SKM-1 (cell line): ENCODE results near the gene MAP4K2.

Experiments
- DNase-seq: peaks from one replicate; lab custom pipeline; 2025; ENCODE audit not compliant: unreplicated experiment; lab: John Stamatoyannopoulos, UW

Gene MAP4K2

DNA sequence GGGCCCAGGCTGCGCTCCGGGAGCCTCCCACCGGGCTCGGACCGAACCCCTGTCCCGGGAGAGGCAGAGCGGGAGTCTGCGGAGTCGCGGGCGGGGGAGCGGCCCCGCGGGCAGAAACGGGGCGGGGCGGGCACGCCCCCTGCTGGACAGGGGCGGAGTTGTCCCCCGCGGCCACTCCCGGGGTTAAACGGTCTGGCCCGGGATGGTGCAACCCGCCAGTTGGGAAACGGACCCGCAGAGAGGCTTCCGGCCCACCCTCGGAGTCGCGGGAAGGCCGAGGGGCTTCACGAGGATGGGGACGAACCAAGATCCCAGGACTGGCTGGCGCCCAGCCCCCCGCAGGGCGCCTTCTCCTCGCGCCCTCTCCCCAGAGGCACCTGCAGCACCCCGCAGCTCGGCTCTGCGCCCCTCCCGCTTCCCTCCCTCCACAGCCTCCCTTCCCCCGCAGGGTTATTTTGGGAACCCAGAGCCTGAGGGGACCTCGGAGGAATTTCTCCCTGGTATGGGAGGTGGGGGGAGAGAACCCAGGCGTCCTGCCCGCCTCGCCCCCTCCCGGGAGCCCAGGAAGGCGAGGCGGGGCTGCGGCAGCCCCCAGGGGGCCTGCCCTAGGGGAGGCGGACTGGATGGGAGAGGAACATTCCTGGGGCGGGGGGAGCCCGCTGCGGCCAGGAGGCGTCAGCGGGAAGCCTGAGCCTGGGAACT lies 60.0 kb downstream of the MAP4K2 start:
- DNase-seq = peak; percentile 69

- no peak for DNase-seq
Observed at GRCh38 chr11:64742087-64742888, 60.7 kb downstream of the MAP4K2 start.

DNA sequence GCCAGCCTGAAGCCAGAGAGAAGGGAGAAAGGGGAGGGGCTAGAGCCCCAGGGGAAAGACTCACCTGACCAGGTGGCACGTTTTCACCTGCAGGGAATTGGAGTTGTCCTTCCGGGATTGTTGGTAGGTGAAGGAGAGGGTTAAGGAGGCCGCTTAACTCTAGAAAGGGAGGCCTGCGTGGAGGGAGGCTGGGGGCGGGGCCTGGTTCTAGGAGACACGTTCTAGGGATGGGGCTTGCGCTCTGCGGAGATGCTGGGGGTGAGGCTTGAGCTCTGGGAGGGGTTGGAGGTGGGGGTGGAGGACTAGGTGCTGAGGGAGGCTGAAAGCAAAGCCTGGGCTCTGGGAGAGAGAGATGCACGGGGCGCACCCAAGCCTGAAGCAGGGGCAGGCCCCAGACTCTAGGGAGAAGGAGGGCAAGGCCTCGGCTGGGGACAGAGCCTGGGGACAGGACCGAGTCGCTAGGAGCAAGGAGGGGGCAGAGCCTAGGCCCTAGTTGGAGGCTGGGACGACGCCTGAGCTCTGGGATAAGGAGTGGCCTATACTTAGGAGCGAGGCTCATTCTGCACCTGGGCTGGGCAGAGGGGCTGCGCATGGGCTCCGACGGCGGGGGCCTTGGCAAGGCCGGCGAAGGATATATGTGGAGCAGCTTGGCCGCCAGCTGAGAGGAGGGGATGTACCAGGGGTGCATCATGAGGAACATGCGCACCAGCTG lies 61.5 kb downstream of the MAP4K2 start:
- no peak for DNase-seq

DNA sequence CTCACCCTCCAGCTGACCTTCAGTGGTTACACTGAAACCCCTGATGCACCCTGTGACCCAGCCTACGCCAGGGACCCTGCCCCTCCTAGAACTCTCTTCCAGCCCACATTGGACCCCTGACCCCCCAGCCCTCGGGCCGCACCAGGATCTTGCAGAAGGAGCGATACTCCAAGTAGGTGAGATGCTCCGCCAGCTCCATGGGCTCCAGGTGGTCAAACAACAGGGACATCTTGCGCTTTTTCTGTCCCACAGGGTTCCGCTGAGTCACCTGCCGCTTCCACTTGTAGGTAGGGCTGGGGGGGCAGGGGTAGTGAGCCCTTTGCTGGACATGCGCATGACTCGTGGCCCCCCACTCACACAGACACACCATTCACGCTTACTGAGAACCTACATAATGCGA lies 63.1 kb downstream of the MAP4K2 start:
- DNase-seq = no peak

DNA sequence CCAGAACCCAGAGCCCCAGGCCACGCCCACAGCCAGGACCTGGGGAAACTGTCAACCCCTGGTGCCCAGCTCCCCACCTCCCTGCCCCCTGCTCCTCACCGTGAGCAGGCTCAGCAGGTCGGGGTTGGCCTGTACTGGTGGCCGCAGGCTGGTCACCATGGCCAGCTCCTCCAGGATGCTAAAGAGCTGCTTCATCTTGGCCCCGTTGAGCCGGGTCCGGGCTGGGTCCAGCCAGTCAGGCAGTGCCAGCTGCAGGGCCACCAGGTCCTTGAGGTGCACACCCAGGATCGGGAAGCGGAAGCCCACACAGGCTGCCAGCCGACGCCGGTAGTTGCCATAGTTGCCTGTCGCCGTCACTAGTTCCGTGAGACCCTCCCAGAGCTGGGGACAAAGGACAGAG lies 66.4 kb downstream of the MAP4K2 start:
- no peak for DNase-seq

DNA sequence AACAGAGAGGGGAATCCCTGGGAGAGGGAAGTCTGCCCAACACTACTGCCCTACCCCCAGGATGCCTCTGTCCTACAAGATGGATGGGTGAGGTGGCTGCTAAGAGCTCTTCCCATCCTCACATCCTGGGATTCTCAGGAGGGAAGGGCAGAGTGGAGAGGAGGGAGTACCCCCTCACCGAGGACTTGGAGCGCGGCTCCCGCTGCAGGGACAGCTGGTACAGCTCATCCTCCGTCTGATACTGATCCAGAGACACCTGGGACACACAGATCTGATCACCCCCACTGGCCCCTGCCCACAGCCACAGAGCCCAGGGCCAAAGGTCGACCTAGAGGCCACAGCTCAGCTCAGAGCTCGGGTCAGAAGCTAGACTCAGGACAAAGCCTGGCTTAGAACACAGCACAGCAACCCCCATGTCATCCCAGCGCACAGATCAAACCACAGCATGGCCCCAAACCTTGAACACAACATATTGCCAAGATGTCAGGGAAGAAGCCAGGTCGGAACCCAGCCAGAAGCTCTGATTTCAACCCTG lies 67.2 kb downstream of the MAP4K2 start:
- no peak for DNase-seq
